HG03108 (cell line): ENCODE results near the gene FRY.

Source experiments
- ATAC-seq: cut with Tn5 transposase; IDR thresholded peaks from one replicate; pipeline ENCODE4 v1.9.1; 2021; ENCODE audit warnings: moderate library complexity; ENCODE audit not compliant: unreplicated experiment

Gene FRY

GRCh38 chr13:32347651-32348050, 316.1 kb downstream of the FRY start:
- ATAC-seq: no peak
